GM19351 (cell line): ENCODE results near the gene CC2D1A.

Source experiments
- ATAC-seq: cut with Tn5 transposase; IDR thresholded peaks from one replicate; pipeline ENCODE4 v1.9.1; 2021; ENCODE audit warnings: mild to moderate bottlenecking, moderate library complexity; ENCODE audit not compliant: unreplicated experiment

CC2D1A gene

GRCh38 chr19:13976446-13976845, 70.4 kb downstream of the CC2D1A start:
- ATAC-seq = no peak

- no peak for ATAC-seq
These were observed 71.8 kb downstream of the CC2D1A start for GRCh38 chr19:13977803-13978202.

- no peak for ATAC-seq
These were observed 72.6 kb downstream of the CC2D1A start for GRCh38 chr19:13978351-13979243.

GRCh38 chr19:13979244-13979615, 73.2 kb downstream of the CC2D1A start:
- ATAC-seq = no peak

- ATAC-seq = no peak
These were observed 73.7 kb downstream of the CC2D1A start for GRCh38 chr19:13979686-13980085.

GRCh38 chr19:13980340-13980739, 74.3 kb downstream of the CC2D1A start:
- ATAC-seq = no peak
